SK-N-SH (cell line): ENCODE data around the gene YEATS4. TPM values are rescaled to one million over a fixed set of nuclear protein-coding genes. Genes with fewer than 3 reads are reported as not detected.

Experiments used
- CTCF ChIA-PET: fragments of 300-600, 350-600 bp; formaldehyde crosslinking; extraction: SDS; loops from one replicate; lab custom pipeline; 2021; lab: Yijun Ruan, JAX
- POLR2A ChIA-PET: fragments of 350-600 bp; sonication (Branson Sonifier 250); formaldehyde crosslinking; extraction: SDS; loops from one replicate; lab custom pipeline; 2020; ENCODE audit warnings: antibody characterized with exemption, inconsistent platforms; lab: Yijun Ruan, JAX
- DNase-seq: peaks from one replicate; pipeline ENCODE4 v3.0.0; 2012
- H2AFZ ChIP-seq: fragments of 200-600 bp; sonication (generic); 2 replicates; pipeline ENCODE4 v1.8.1; 2016; ENCODE audit warnings: antibody characterized with exemption, mild to moderate bottlenecking, low read depth
- H3F3A ChIP-seq: fragments of 200-600 bp; sonication (generic); replicated peaks from 2 replicates; pipeline ENCODE3; 2016; ENCODE audit warnings: antibody characterized with exemption, mild to moderate bottlenecking; ENCODE audit not compliant: insufficient read depth
- H3K27ac ChIP-seq, 2 experiments: fragments of 200-500 bp in 1 of 2; fragments of 200-600 bp in 1 of 2; sonication (Bioruptor generic) in 1 of 2; sonication (generic), shearing (Covaris generic) in 1 of 2; 2 replicates each; pipeline versions ENCODE4 v1.5.1 to v1.6.1; 2014 to 2016; ENCODE audit warnings: low read depth in 2 of 2, inconsistent platforms in 1 of 2, low read length in 1 of 2, mild to moderate bottlenecking in 1 of 2, mixed read lengths in 1 of 2
- H3K27me3 ChIP-seq: fragments of 200-600 bp; sonication (generic), shearing (Covaris generic); 2 replicates; pipeline ENCODE4 v1.6.1; 2016; ENCODE audit warnings: mixed run types; ENCODE audit not compliant: insufficient read depth
- H3K36me3 ChIP-seq, 2 experiments: fragments of 200-500 bp in 1 of 2; fragments of 200-600 bp in 1 of 2; sonication (Bioruptor generic) in 1 of 2; sonication (generic) in 1 of 2; replicated peaks in 1 of 2; 2 replicates each; pipeline versions ENCODE3 to v1.5.1; 2014 to 2016; ENCODE audit warnings: low read length in 1 of 2, mild to moderate bottlenecking in 1 of 2; ENCODE audit not compliant: insufficient read depth in 2 of 2, control insufficient read depth in 1 of 2
- H3K4me1 ChIP-seq, 2 experiments: fragments of 200-500 bp in 1 of 2; fragments of 200-600 bp in 1 of 2; sonication (Bioruptor generic) in 1 of 2; sonication (generic), shearing (Covaris generic) in 1 of 2; 2 replicates each; pipeline versions ENCODE4 v1.5.1 to v1.6.1; 2014 to 2016; ENCODE audit warnings: low read depth in 1 of 2, low read length in 1 of 2, mixed run types in 1 of 2; ENCODE audit not compliant: insufficient read depth in 2 of 2, control insufficient read depth in 1 of 2
- H3K4me2 ChIP-seq: fragments of 200-600 bp; sonication (generic), shearing (Covaris generic); 2 replicates; pipeline ENCODE4 v1.6.1; 2017; ENCODE audit warnings: mixed run types
- H3K4me3 ChIP-seq, 2 experiments: fragments of 200-500 bp in 1 of 2; fragments of 200-600 bp in 1 of 2; sonication (Bioruptor generic) in 1 of 2; sonication (generic), shearing (Covaris generic) in 1 of 2; 2 replicates each; pipeline versions ENCODE4 v1.5.1 to v1.8.1; 2014 to 2016; ENCODE audit warnings: low read depth in 2 of 2, inconsistent platforms in 1 of 2, low read length in 1 of 2, mild to moderate bottlenecking in 1 of 2, mixed read lengths in 1 of 2, moderate library complexity in 1 of 2
- H3K79me2 ChIP-seq: fragments of 200-600 bp; sonication (generic); 2 replicates; pipeline ENCODE4 v1.8.1; 2017; ENCODE audit warnings: mild to moderate bottlenecking; ENCODE audit not compliant: insufficient read depth
- H3K9ac ChIP-seq: fragments of 200-600 bp; sonication (generic); 2 replicates; pipeline ENCODE4 v1.6.1; 2017; ENCODE audit warnings: mixed run types
- H3K9me2 ChIP-seq: fragments of 200-600 bp; sonication (generic); 2 replicates; pipeline ENCODE4 v1.6.1; 2017; ENCODE audit warnings: mixed run types
- H3K9me3 ChIP-seq: fragments of 200-600 bp; sonication (generic); 2 replicates; pipeline ENCODE4 v1.6.1; 2017; ENCODE audit warnings: mixed run types, mild to moderate bottlenecking, moderate library complexity
- H4K20me1 ChIP-seq: fragments of 200-600 bp; sonication (generic); 2 replicates; pipeline ENCODE4 v1.6.1; 2017; ENCODE audit warnings: mild to moderate bottlenecking, mixed run types; ENCODE audit not compliant: insufficient read depth
- CHD2 ChIP-seq: fragments of 150-350 bp; IDR thresholded peaks from 2 replicates; pipeline ENCODE4 v1.6.1; 2018; ENCODE audit warnings: low read length; ENCODE audit not compliant: partially characterized antibody
- EP300 ChIP-seq, 2 experiments: IDR thresholded peaks; 2 replicates each; pipeline versions ENCODE4 v1.4.0 to v1.6.1; 2012; ENCODE audit warnings: borderline replicate concordance in 1 of 2, low read depth in 1 of 2, low read length in 1 of 2
- GABPA ChIP-seq: IDR thresholded peaks from 2 replicates; pipeline ENCODE4 v1.4.0; 2012; ENCODE audit warnings: low read depth, mild to moderate bottlenecking
- MAX ChIP-seq: IDR thresholded peaks from 2 replicates; pipeline ENCODE4 v1.4.0; 2012; ENCODE audit warnings: low read depth
- MEF2A ChIP-seq: IDR thresholded peaks from 2 replicates; pipeline ENCODE4 v1.4.0; 2012; ENCODE audit warnings: low read depth, borderline replicate concordance
- NFIC ChIP-seq: IDR thresholded peaks from 2 replicates; pipeline ENCODE4 v1.4.0; 2012; ENCODE audit warnings: borderline replicate concordance
- PBX3 ChIP-seq: IDR thresholded peaks from 2 replicates; pipeline ENCODE4; 2012
- RXRA ChIP-seq: IDR thresholded peaks from 2 replicates; pipeline ENCODE4 v1.4.0; 2012; ENCODE audit warnings: low read depth, mild to moderate bottlenecking, borderline replicate concordance
- SMC3 ChIP-seq: IDR thresholded peaks from 2 replicates; pipeline ENCODE4 v1.6.1; 2012; ENCODE audit warnings: low read depth, low read length, improper control_type of control experiment
- TAF1 ChIP-seq: IDR thresholded peaks from 2 replicates; pipeline ENCODE4 v1.6.1; 2012; ENCODE audit warnings: low read depth, mild to moderate bottlenecking, low read length, moderate library complexity, borderline replicate concordance
- USF2 ChIP-seq: fragments of 150-350 bp; IDR thresholded peaks from 2 replicates; pipeline ENCODE4 v1.6.1; 2017; ENCODE audit warnings: antibody characterized with exemption, low read length, low read depth, borderline replicate concordance
- WGBS: methylation state at CpG from one replicate; pipeline ENCODE4 v1.1.6; 2017; ENCODE audit warnings: low lambda C conversion rate; 5-methylcytosine and 5-hydroxymethylcytosine counted together
- polyA plus RNA-seq, 3 experiments: library from polyadenylated mRNA; depleted of rRNA; stranded (reverse); fragments of >200 nt; gene quantifications; 2 replicates each; pipeline ENCODE4 v1.2.3, GENCODE V29; 2012

YEATS4 gene
- polyA plus RNA-seq, 1 of the 3 experiments (the other 2 are of a cell fraction): 11.4 TPM

- Histone ChIP-seq H3K4me2 (no peak overlapping the region), H4K20me1 (no peaks in the 10 kb centered on the region), H3K27ac (no peak overlapping the region), H3F3A (no peaks in the 10 kb centered on the region), H3K4me3 (no peak overlapping the region; a peak in 1 of 4 replicates), H2AFZ (no peak overlapping the region), H3K9me3 (no peaks in the 10 kb centered on the region), H3K4me1 (no peaks in the 10 kb centered on the region; a peak in 1 of 4 replicates), H3K79me2 (no peaks in the 10 kb centered on the region), H3K27me3 (peaks cover 9% of the 10 kb centered on the region; the same call in 1 of the 2 replicates), H3K9ac (no peak overlapping the region), H3K9me2 (no peaks in the 10 kb centered on the region), H3K36me3 (no peaks in the 10 kb centered on the region)
- TF ChIP-seq MAX: no peak
- DNase-seq: no peak
- CTCF ChIA-PET: interaction anchor here (0.7 to 2.1 kb wide), 5 partner anchors 15 to 307 kb away, joined by 3 to 7 read pairs (median 5); no protein-coding TSS in a partner anchor
- WGBS: 82% methylated on average over 7 of the region's 7 CpGs
- POLR2A ChIA-PET: interaction anchor here (0.6 kb wide), 1 partner anchor 12 kb away, joined by 3 read pairs; no protein-coding TSS in a partner anchor
Measured at GRCh38 chr12:69331519-69331908, 28.0 kb upstream of the YEATS4 start.

- TF ChIP-seq TAF1 (no peak), MEF2A (no peak), USF2 (no peak), EP300 (IDR thresholded peaks at IDR 0.05; ENCODE audit: borderline replicate concordance in 1 of 2, low read depth in 1 of 2, low read length in 1 of 2) (no peak), CHD2 (no peak), GABPA (no peak), SMC3 (no peak), PBX3 (no peak), NFIC (no peak), RXRA (no peak)
- H2AFZ ChIP-seq: no peak overlapping the region
- POLR2A ChIA-PET: no interaction called here
- H3K4me1 ChIP-seq: no peaks in the 10 kb centered on the region; a peak in 1 of 4 replicates
- 87% methylated on average over 20 of the region's 20 CpGs for WGBS
- H4K20me1 ChIP-seq: no peaks in the 10 kb centered on the region
- H3K79me2 ChIP-seq: no peaks in the 10 kb centered on the region
- no peaks in the 10 kb centered on the region for H3F3A ChIP-seq
- CTCF ChIA-PET: interaction anchor here (0.8 to 2.1 kb wide), 4 partner anchors 15 to 238 kb away, joined by 3 to 7 read pairs (median 6); no protein-coding TSS in a partner anchor
- no peaks in the 10 kb centered on the region for H3K9me2 ChIP-seq
- no peaks in the 10 kb centered on the region for H3K36me3 ChIP-seq
- DNase-seq: no peak
- no peak overlapping the region for H3K4me3 ChIP-seq
- no peak overlapping the region for H3K4me2 ChIP-seq
- no peaks in the 10 kb centered on the region for H3K9me3 ChIP-seq
- H3K9ac ChIP-seq: no peak overlapping the region
- peaks cover 9% of the 10 kb centered on the region; the same call in 1 of the 2 replicates for H3K27me3 ChIP-seq
- no peak overlapping the region for H3K27ac ChIP-seq
Measured at GRCh38 chr12:69331909-69332684, 27.4 kb upstream of the YEATS4 start.
